Thyroid gland (tissue), 4 donors: ENCODE measurements around the gene NCAN. TPM values are rescaled to one million over a fixed set of nuclear protein-coding genes. Genes with fewer than 3 reads are reported as not detected.

Experiments
- DNase-seq, 2 donors: peaks; one replicate each; pipeline ENCODE4 v3.0.0-alpha.2; 2019
- H3K27ac ChIP-seq, 3 donors: fragments of 200-600 bp; sonication (generic); 1 replicate in 2 of 3; 2 replicates in 1 of 3; pipeline ENCODE4 v1.5.1; 2016 to 2019; ENCODE audit warnings: mild to moderate bottlenecking in 1 of 3, moderate library complexity in 1 of 3
- H3K27me3 ChIP-seq: fragments of 200-600 bp; sonication (generic); one replicate; pipeline ENCODE4 v1.5.1; 2019
- H3K36me3 ChIP-seq, 2 donors: fragments of 200-600 bp; sonication (generic); one replicate each; pipeline ENCODE4 v1.5.1; 2016 to 2019
- H3K4me1 ChIP-seq, 2 donors: fragments of 200-600 bp; sonication (generic); one replicate each; pipeline ENCODE4 v1.5.1; 2017 to 2019
- H3K4me3 ChIP-seq, 3 donors: fragments of 200-600 bp; sonication (generic); replicated peaks in 1 of 3; 1 replicate in 2 of 3; 2 replicates in 1 of 3; pipeline ENCODE4 v1.5.1; 2016; ENCODE audit warnings: mild to moderate bottlenecking in 1 of 3
- H3K9me3 ChIP-seq: fragments of 200-600 bp; sonication (generic); one replicate; pipeline ENCODE4 v1.5.1; 2017
- POLR2A ChIP-seq, 2 donors: fragments of 450-650 bp; IDR thresholded peaks; one replicate each; pipeline ENCODE4 v1.6.1; 2017; ENCODE audit warnings: antibody characterized with exemption in 2 of 2, mild to moderate bottlenecking in 2 of 2, moderate library complexity in 1 of 2
- WGBS, 2 donors: methylation state at CpG; one replicate each; pipeline ENCODE4 v1.1.5; 2017; 5-methylcytosine and 5-hydroxymethylcytosine counted together
- intact Hi-C: fragments of 100-400 bp; cut with DNase I; formaldehyde crosslinking; loops from one replicate; pipeline ENCODE4 v1.15.1; 2023
- total RNA-seq, 4 donors: library from RNA; depleted of rRNA; stranded (reverse); fragments of >200 nt; gene quantifications; one replicate each; pipeline ENCODE4 v1.2.3, GENCODE V29; 2016
- TF ChIP-seq, protein P1 (sequence below), 6 experiments: fragments of 200-600 bp in 3 of 6; fragments of 450-650 bp in 3 of 6; sonication (generic) in 3 of 6; IDR thresholded peaks; one replicate each; pipeline ENCODE4 v1.5.1; 2016 to 2019; ENCODE audit warnings: antibody characterized with exemption in 6 of 6, mild to moderate bottlenecking in 2 of 6, inconsistent platforms in 1 of 6, moderate library complexity in 1 of 6

Gene NCAN
- total RNA-seq, result under 1 TPM in 1 of 4 donors, not detected in 3; 0.44 TPM

DNA sequence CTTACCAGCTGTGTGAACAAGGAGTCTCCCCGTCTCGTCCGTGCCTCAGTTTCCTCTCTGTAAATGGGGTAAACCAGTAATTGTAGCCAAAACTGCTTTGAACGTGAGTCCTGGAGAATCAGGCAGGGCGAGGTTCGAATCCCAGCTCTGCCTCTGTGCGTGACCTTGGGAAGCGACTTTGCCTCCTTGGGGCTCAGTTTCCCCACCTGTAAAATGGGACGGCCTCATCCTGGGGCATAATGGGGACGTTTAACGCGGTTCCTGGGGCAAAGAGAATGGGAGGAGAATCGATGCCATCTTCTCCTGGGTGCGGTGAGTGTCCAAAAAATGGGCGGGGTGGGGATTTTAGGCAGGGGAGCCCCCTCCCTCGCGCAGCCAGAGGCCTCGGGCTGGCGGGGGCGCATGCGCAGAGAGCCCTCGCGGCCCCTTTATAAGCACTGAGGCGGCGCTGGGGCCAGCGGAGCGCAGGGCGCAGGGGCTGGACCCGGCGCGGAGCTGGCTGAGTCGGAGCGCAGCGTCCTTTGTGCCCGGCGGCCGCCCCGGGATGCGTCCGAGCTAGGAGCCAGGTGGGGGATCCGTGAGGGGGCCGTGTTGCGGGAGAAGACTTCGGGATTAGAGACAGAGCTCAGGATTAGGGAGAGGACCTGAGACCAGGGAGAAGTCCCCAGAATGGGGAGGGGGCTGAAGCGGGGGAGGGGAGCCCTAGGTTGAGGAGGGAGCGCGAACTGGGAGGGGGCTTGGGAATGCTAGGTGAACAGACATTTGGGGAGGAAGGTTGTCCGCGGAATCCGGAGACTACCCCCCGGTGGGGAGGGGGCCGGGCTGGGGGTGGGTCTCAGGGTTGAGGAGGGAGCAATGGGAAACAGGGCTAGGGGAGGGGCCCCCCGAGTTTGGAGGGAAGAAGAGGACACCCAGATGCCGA is at the start of gene NCAN:
Gene NCAN, plus strand, starts transcription at position 460 of the 922 bp plus-strand sequence. CDS start 4,996 bp downstream, outside the sequence.
- Histone ChIP-seq H3K27ac (no peak within 1 kb of the TSS), H3K9me3 (no peaks in the 10 kb centered on the region), H3K4me3 (no peak within 1 kb of the TSS), H3K4me1 (no peaks in the 10 kb centered on the region), H3K27me3 (peaks cover 5% of the 10 kb centered on the region), H3K36me3 (no peaks in the 10 kb centered on the region)
- no peak for DNase-seq
- no peak for TF ChIP-seq POLR2A (IDR thresholded peaks at IDR 0.05)
- TF ChIP-seq, protein P1, sequence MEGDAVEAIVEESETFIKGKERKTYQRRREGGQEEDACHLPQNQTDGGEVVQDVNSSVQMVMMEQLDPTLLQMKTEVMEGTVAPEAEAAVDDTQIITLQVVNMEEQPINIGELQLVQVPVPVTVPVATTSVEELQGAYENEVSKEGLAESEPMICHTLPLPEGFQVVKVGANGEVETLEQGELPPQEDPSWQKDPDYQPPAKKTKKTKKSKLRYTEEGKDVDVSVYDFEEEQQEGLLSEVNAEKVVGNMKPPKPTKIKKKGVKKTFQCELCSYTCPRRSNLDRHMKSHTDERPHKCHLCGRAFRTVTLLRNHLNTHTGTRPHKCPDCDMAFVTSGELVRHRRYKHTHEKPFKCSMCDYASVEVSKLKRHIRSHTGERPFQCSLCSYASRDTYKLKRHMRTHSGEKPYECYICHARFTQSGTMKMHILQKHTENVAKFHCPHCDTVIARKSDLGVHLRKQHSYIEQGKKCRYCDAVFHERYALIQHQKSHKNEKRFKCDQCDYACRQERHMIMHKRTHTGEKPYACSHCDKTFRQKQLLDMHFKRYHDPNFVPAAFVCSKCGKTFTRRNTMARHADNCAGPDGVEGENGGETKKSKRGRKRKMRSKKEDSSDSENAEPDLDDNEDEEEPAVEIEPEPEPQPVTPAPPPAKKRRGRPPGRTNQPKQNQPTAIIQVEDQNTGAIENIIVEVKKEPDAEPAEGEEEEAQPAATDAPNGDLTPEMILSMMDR (IDR thresholded peaks at IDR 0.05), result no peak
- intact Hi-C loops, result no loop called here
- 7 to 11% methylated on average over 49 to 54 of the region's 54 CpGs for WGBS, 2 donors

DNA sequence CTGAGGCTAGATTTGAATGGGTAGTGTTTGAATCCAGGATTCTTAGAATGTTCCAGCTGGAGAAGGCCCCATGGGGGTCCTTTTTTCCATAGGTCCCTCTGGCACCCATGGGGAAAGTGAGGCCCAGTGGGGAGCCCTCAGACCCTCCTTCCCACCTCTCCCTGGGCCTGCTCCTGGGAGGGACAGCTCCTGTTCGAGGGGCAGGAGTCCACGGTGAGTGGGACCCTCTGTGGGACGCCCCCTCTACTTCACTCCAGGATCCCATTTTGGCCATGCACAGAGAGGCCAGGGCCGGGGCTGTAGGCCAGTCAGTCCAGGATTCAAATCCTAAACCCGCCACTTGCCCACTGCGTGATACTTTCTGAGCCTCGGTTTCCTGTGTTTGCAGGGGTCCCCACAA is 49.3 kb upstream of the NCAN start:
- 92 to 95% methylated on average over 7 of the region's 7 CpGs for WGBS, 2 donors
- H3K4me3 ChIP-seq, result no peak overlapping the region
- no peak overlapping the region for H3K27ac ChIP-seq
- intact Hi-C loops, result no loop called here
- H3K27me3 ChIP-seq, result no peaks in the 10 kb centered on the region
- H3K4me1 ChIP-seq, result no peaks in the 10 kb centered on the region
- DNase-seq, result no peak
- no peak for TF ChIP-seq POLR2A (IDR thresholded peaks at IDR 0.05)
- TF ChIP-seq, protein P1 (IDR thresholded peaks at IDR 0.05), result no peak
- H3K36me3 ChIP-seq, result no peaks in the 10 kb centered on the region
- H3K9me3 ChIP-seq, result no peaks in the 10 kb centered on the region

DNA sequence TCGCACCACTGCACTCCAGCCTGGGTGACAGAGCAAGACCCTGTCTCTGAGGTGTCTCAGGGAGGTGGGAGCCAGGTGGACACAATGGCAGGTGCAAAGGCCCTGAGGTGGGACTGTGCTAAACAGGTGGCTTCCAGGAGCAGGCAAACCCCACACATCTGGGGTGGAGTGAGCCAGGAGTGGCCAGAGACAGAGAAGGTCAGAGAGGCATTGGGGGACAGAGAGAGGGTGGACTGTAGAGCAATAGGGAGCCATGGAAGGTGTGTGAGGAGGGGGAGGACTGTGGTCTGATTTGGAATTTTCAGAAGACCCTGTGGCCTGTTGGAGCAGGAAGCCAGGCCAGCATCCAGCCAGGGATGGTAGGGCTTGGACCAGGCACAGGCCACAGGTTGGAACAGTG is 46.4 kb upstream of the NCAN start:
- H3K36me3 ChIP-seq, result no peaks in the 10 kb centered on the region
- intact Hi-C loops, result no loop called here
- no peak overlapping the region for H3K4me3 ChIP-seq
- 100% methylated on average over 1 of the region's 1 CpG for WGBS, 2 donors
- no peaks in the 10 kb centered on the region for H3K9me3 ChIP-seq
- H3K27me3 ChIP-seq, result no peaks in the 10 kb centered on the region
- TF ChIP-seq, protein P1 (IDR thresholded peaks at IDR 0.05), result no peak
- no peak for TF ChIP-seq POLR2A (IDR thresholded peaks at IDR 0.05)
- H3K27ac ChIP-seq, result no peak overlapping the region
- DNase-seq, result no peak
- peaks cover 4 to 7% of the 10 kb centered on the region in 2 donors for H3K4me1 ChIP-seq

DNA sequence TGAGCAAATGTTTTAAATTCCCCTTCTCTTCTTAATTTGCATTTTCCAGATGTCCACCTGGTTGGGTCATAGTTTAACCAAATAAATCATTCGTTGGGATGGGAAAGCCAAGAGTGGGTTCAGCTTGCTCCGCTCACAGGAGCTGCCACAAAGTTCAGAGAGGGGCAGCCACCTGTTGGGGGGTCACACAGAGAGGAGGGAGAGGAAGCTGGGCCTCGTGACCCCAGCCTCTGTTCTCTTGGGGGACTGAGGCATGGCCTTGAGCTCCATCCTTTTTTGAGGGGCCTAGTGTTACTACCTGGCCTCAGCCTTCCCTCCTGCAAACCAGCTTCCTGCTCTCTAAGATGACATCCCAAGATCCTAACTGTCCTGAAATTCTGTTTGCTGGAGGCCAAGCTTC is 44.1 kb upstream of the NCAN start:
- H3K4me3 ChIP-seq, result no peak overlapping the region
- TF ChIP-seq, protein P1 (IDR thresholded peaks at IDR 0.05), result no peak
- no peak for TF ChIP-seq POLR2A (IDR thresholded peaks at IDR 0.05)
- 88 to 92% methylated on average over 3 of the region's 3 CpGs for whole genome bisulfite sequencing, 2 donors
- H3K27ac ChIP-seq, result no peak overlapping the region
- no peaks in the 10 kb centered on the region for H3K27me3 ChIP-seq
- peaks cover 4 to 10% of the 10 kb centered on the region in 2 donors for H3K4me1 ChIP-seq
- H3K36me3 ChIP-seq, result no peaks in the 10 kb centered on the region
- no peaks in the 10 kb centered on the region for H3K9me3 ChIP-seq
- no peak for DNase-seq
- intact Hi-C loops, result no loop called here
